ENCODE measurements around the gene B3GNT5.

The B3GNT5 gene

GRCh38 chr3:183215591-183216202, 37.4 kb upstream of the B3GNT5 start:
- DNase-seq (ENCODE audit: low read depth), result no peak
- no peak overlapping the region for H3K4me3 ChIP-seq (ENCODE audit: low read depth, low read length)
- TF ChIP-seq MYC (IDR thresholded peaks at IDR 0.05; ENCODE audit: low read depth, low read length), result no peak

- H3K4me3 ChIP-seq (ENCODE audit: low read depth, low read length), result no peak overlapping the region
- TF ChIP-seq MAX (IDR thresholded peaks at IDR 0.05; ENCODE audit: low read depth, low read length) (no peak), CTCF (IDR thresholded peaks at IDR 0.05; ENCODE audit: low read depth, low read length) (no peak), MYC (IDR thresholded peaks at IDR 0.05; ENCODE audit: low read depth, low read length) (no peak), POLR2A (IDR thresholded peaks at IDR 0.05; ENCODE audit: extremely low read depth, insufficient read length) (no peak)
- DNase-seq (ENCODE audit: low read depth), result peak; percentile 57
These were observed 35.3 kb upstream of the B3GNT5 start for GRCh38 chr3:183217548-183218332.

GRCh38 chr3:183218826-183219225, 34.2 kb upstream of the B3GNT5 start:
- DNase-seq (ENCODE audit: low read depth), result no peak
- no peak for TF ChIP-seq MAX (IDR thresholded peaks at IDR 0.05; ENCODE audit: low read depth, low read length)
- TF ChIP-seq POLR2A (IDR thresholded peaks at IDR 0.05; ENCODE audit: extremely low read depth, insufficient read length), result no peak
- TF ChIP-seq MYC (IDR thresholded peaks at IDR 0.05; ENCODE audit: low read depth, low read length), result no peak
- TF ChIP-seq CTCF (IDR thresholded peaks at IDR 0.05; ENCODE audit: low read depth, low read length), result no peak

GRCh38 chr3:183220828-183221227, 32.2 kb upstream of the B3GNT5 start:
- TF ChIP-seq MAX (IDR thresholded peaks at IDR 0.05; ENCODE audit: low read depth, low read length), result no peak
- TF ChIP-seq CTCF (IDR thresholded peaks at IDR 0.05; ENCODE audit: low read depth, low read length), result no peak
- DNase-seq (ENCODE audit: low read depth), result no peak

More at GRCh38 chr3:183218826-183219225, 34.2 kb upstream of the B3GNT5 start:
- no peak overlapping the region for H3K4me3 ChIP-seq (ENCODE audit: low read depth, low read length)

GRCh38 chr3:183222631-183223235, 30.3 kb upstream of the B3GNT5 start:
- no peak overlapping the region for H3K4me3 ChIP-seq (ENCODE audit: low read depth, low read length)
- no peak for DNase-seq (ENCODE audit: low read depth)
- TF ChIP-seq CTCF (IDR thresholded peaks at IDR 0.05; ENCODE audit: low read depth, low read length) (no peak), POLR2A (IDR thresholded peaks at IDR 0.05; ENCODE audit: extremely low read depth, insufficient read length) (no peak), MAX (IDR thresholded peaks at IDR 0.05; ENCODE audit: low read depth, low read length) (no peak), MYC (IDR thresholded peaks at IDR 0.05; ENCODE audit: low read depth, low read length) (no peak)

More at GRCh38 chr3:183220828-183221227, 32.2 kb upstream of the B3GNT5 start:
- H3K4me3 ChIP-seq (ENCODE audit: low read depth, low read length), result no peak overlapping the region
